ENCODE results near the gene KLHL36.

DNA sequence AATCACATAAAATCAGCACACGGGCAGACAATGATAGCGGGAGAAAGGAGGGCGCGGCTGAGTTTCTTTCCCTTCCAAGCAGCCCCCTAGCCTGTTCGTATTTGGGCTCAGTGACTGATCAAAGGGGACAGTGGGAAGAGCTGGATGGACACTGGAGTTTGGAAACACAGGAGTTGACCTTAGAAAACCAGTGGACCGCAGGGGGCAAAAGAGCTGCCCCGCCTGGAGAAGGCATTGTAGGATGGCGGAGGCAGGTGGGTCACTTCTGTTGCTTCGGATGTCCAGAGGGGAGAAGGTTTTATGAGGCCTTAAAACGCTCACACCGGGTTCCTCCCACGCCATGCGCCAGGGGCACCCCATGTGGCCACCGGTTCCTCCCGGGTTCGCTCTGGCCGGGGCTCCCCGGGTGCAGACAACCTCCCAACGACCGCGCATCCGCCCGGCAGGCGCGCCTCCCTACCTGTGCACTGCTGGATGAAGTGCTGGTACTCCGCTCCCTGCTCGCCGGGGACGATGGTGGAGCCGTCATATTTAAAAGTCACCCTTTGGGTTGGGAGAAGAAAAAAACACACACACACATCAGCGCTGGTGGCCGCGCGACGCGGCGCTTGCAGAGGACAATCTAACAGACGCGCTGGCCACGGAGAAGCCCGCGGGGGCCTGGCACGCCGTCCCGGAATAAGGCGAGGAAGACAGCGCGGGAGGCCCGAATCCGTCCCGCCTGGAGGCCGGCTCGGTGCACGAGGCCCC lies 31.1 kb upstream of the KLHL36 start:
- TF ChIP-seq POLR2A (IDR thresholded peaks at IDR 0.05) (no peak), POLR2AphosphoS5 (IDR thresholded peaks at IDR 0.05) (no peak)
- TF ChIP-seq, protein P1, sequence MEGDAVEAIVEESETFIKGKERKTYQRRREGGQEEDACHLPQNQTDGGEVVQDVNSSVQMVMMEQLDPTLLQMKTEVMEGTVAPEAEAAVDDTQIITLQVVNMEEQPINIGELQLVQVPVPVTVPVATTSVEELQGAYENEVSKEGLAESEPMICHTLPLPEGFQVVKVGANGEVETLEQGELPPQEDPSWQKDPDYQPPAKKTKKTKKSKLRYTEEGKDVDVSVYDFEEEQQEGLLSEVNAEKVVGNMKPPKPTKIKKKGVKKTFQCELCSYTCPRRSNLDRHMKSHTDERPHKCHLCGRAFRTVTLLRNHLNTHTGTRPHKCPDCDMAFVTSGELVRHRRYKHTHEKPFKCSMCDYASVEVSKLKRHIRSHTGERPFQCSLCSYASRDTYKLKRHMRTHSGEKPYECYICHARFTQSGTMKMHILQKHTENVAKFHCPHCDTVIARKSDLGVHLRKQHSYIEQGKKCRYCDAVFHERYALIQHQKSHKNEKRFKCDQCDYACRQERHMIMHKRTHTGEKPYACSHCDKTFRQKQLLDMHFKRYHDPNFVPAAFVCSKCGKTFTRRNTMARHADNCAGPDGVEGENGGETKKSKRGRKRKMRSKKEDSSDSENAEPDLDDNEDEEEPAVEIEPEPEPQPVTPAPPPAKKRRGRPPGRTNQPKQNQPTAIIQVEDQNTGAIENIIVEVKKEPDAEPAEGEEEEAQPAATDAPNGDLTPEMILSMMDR (IDR thresholded peaks at IDR 0.05), result no peak

Measured in sigmoid colon (tissue), 4 donors.